ENCODE data around the gene TMPRSS7. TPM values are rescaled to one million over a fixed set of nuclear protein-coding genes. Genes with fewer than 3 reads are reported as not detected.

The TMPRSS7 gene
- total and polyA plus RNA-seq, 5 donors: not detected

DNA sequence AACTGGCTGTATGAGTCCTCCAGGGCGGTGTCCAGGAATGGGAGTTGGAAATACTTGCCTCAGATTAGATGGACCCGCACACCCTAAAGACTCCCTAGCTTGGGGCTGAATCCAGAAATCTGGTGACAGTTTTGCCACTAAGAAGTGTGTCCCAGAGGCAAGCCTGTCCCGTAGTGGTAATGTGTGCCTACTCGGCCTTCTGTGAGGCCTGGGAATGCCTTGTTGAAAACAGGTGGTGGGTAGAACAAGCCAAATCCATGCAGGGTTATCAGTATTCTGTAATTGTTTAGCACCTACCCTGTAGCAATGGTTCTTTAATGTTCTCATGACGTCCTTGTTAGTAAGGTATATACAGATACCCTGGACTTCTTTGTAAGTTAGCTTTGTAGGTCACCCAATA is 53.2 kb downstream of the TMPRSS7 start:
- Histone ChIP-seq H3K27me3 (ENCODE audit: control insufficient read depth, insufficient read depth) (no peaks in the 10 kb centered on the region), H3K4me3 (ENCODE audit: low read length) (no peak overlapping the region), H3K27ac (ENCODE audit: low read length) (no peak overlapping the region), H3K4me1 (ENCODE audit: control insufficient read depth, insufficient read depth, low read length) (no peaks in the 10 kb centered on the region), H3K9me3 (ENCODE audit: control insufficient read depth, low read length) (no peaks in the 10 kb centered on the region)
- 92% methylated on average over 5 of the region's 5 CpGs for WGBS
- intact Hi-C loops (cut with DNase I): no loop called here
- no peak for ATAC-seq
- DNase-seq: no peak

DNA sequence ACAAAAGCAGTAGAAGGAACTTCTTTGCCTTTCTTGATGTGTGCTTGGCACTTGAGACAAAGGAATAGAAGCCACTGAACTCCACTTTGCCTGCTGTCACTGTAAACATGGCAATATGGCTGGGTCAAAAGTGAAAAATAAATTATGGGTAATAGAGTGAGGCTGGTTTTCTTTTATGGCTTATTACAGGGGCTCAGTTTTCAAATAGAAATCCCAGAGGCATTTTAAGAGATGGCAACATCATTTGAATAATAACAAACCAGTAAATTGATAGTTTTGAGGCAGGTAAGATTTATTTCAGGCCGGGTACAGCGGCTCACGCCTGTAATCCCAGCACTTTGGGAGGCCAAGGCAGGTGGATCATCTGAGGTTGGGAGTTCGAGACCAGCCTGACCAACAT is 54.4 kb downstream of the TMPRSS7 start:
- WGBS: 71% methylated on average over 4 of the region's 4 CpGs
- no peak for DNase-seq
- intact Hi-C loops (cut with DNase I): no loop called here
- Histone ChIP-seq H3K27me3 (ENCODE audit: control insufficient read depth, insufficient read depth) (no peaks in the 10 kb centered on the region), H3K4me1 (ENCODE audit: control insufficient read depth, insufficient read depth, low read length) (no peaks in the 10 kb centered on the region), H3K27ac (ENCODE audit: low read length) (no peak overlapping the region), H3K4me3 (ENCODE audit: low read length) (no peak overlapping the region), H3K9me3 (ENCODE audit: control insufficient read depth, low read length) (no peaks in the 10 kb centered on the region)
- no peak for ATAC-seq

DNA sequence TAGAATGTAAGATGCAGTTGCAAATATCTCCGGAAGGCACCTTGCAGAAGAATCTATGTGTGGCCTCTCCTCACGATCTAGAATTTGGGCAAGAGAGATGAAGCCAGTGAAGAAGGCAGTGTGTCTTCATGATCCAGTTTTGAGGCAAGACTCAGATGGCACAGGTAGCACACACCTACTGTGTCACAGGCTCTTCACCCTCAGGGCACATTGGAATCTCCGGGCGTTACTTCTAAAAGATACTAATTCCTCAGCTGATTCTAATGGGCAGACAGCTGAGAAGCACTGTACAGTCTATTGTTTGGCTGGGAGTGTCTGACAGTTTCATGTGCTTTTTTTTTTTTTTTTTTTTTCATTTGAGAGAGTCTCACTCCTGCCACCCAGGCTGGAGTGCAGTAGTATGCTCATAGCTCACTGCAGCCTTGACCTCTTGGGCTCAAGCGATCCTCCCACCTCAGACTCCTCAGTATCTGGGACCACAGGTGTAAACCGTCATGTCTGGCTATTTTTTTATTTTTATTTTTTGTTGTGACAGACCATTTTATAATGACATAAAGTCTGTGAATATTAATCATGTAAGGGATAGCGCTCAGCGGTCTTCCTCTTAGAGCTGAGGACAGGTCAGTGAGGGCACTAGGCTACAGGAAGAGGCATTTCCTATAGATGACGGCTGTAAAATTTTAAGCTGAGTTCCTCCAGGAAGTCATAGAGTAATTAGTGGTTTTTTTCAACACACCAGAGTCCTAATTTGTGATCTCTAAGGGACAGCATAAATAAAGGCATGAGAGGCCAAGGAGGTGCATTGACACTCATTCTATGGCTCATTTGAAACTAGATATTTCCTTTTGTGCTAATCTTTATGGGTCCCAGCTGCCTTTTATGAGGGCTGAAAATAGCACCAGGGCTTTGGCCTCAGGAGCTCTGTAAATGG is 55.7 kb downstream of the TMPRSS7 start:
- no peak for DNase-seq
- no peak overlapping the region for H3K27ac ChIP-seq (ENCODE audit: low read length)
- ATAC-seq: no peak
- 77% methylated on average over 9 of the region's 9 CpGs for WGBS
- no peak overlapping the region for H3K4me3 ChIP-seq (ENCODE audit: low read length)
- H3K4me1 ChIP-seq (ENCODE audit: control insufficient read depth, insufficient read depth, low read length): no peaks in the 10 kb centered on the region
- no peaks in the 10 kb centered on the region for H3K27me3 ChIP-seq (ENCODE audit: control insufficient read depth, insufficient read depth)
- intact Hi-C loops (cut with DNase I): no loop called here
- H3K9me3 ChIP-seq (ENCODE audit: control insufficient read depth, low read length): no peaks in the 10 kb centered on the region

DNA sequence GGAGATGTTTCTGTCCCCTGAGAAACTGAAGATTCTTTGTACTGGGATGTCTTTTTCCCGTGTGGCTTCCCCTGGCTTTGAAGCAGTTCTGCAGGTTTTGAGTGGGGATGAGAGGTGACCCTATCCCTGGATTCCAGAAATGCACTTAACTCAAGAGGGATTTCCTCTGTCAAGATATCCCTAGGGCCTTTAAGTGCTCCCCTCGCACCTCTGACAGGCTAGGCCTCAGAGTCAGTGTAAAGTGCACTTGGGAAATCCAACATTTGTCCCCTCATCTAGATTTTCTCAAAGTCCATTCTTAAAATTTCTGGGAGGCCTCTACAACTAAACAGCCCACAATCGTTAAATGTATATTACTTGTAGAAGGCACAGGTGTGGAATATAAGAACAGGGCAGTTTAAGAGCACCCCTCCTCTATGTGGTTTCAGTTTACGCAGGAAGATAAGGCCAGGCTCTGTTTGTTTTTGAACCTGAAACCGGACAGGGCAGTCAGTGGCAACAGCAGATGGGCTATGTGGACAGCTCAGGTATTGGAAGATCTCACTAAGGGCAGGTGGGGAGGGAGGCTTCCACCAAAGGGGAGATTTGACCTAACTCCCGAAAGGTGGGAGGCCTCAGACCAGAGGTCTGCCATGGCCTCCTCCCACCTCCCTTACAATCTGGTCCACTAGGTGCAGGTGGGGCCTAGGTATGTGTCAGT is 56.5 kb downstream of the TMPRSS7 start:
- WGBS: 74% methylated on average over 6 of the region's 6 CpGs
- H3K27ac ChIP-seq (ENCODE audit: low read length): no peak overlapping the region
- H3K4me3 ChIP-seq (ENCODE audit: low read length): no peak overlapping the region
- H3K4me1 ChIP-seq (ENCODE audit: control insufficient read depth, insufficient read depth, low read length): no peaks in the 10 kb centered on the region
- intact Hi-C loops (cut with DNase I): no loop called here
- ATAC-seq (no peak), DNase-seq (no peak)
- no peaks in the 10 kb centered on the region for H3K9me3 ChIP-seq (ENCODE audit: control insufficient read depth, low read length)
- H3K27me3 ChIP-seq (ENCODE audit: control insufficient read depth, insufficient read depth): no peaks in the 10 kb centered on the region

GRCh38 chr3:112092496-112093179 is 58.1 kb downstream of the TMPRSS7 start:
- peak; percentile 82 to 90 for ATAC-seq
- Histone ChIP-seq H3K4me3 (ENCODE audit: low read length) (no peak overlapping the region), H3K4me1 (ENCODE audit: control insufficient read depth, insufficient read depth, low read length) (no peaks in the 10 kb centered on the region), H3K27ac (ENCODE audit: low read length) (no peak overlapping the region), H3K27me3 (ENCODE audit: control insufficient read depth, insufficient read depth) (no peaks in the 10 kb centered on the region), H3K9me3 (ENCODE audit: control insufficient read depth, low read length) (no peaks in the 10 kb centered on the region)
- no peak for DNase-seq
- intact Hi-C loops (cut with DNase I): no loop called here
- 30% methylated on average over 6 of the region's 6 CpGs for WGBS

DNA sequence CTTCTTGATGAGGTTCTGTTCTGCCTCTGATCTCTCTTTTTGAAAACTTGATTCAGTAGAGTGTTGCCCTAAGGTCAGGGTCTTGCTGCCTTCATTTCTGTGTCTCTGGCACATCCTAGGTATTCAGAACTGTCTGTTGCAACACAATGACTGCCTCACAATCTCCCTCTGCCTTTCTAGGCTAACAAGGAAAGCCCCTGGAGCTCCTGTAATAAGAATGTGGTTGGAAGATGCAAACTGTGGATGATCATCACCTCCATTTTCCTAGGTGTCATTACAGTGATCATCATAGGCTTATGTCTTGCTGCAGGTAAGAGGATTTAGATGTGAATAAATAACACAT is 58.6 kb downstream of the TMPRSS7 start:
- ATAC-seq (peak; percentile 12 to 31), DNase-seq (no peak)
- no peaks in the 10 kb centered on the region for H3K4me1 ChIP-seq (ENCODE audit: control insufficient read depth, insufficient read depth, low read length)
- H3K9me3 ChIP-seq (ENCODE audit: control insufficient read depth, low read length): no peaks in the 10 kb centered on the region
- intact Hi-C loops (cut with DNase I): no loop called here
- H3K4me3 ChIP-seq (ENCODE audit: low read length): no peak overlapping the region
- no peaks in the 10 kb centered on the region for H3K27me3 ChIP-seq (ENCODE audit: control insufficient read depth, insufficient read depth)
- H3K27ac ChIP-seq (ENCODE audit: low read length): no peak overlapping the region

DNA sequence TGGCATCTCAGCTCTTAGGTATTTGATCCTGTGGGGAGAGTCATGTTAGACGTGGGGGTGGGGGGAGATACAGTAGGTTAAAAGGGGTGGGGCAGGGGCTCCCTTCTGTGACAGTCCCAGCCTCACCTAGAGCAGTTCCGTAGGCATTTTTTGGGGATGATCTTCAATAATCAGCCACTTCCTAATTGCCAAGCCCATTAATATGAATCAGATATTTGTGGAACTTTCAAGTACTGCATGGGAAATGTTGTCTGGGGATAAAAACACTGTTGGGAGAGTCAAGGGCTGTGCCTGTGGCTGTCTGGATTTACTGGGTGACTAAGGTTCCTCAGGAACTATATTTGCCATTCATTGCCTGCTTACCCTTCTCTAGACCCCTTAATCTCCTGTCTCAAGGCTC is 61.2 kb downstream of the TMPRSS7 start:
- Histone ChIP-seq H3K4me1 (ENCODE audit: control insufficient read depth, insufficient read depth, low read length) (no peaks in the 10 kb centered on the region), H3K9me3 (ENCODE audit: control insufficient read depth, low read length) (no peaks in the 10 kb centered on the region), H3K4me3 (ENCODE audit: low read length) (no peak overlapping the region), H3K27me3 (ENCODE audit: control insufficient read depth, insufficient read depth) (no peaks in the 10 kb centered on the region), H3K27ac (ENCODE audit: low read length) (no peak overlapping the region)
- 60% methylated on average over 2 of the region's 2 CpGs for WGBS
- DNase-seq (no peak), ATAC-seq (no peak)
- intact Hi-C loops (cut with DNase I): no loop called here

DNA sequence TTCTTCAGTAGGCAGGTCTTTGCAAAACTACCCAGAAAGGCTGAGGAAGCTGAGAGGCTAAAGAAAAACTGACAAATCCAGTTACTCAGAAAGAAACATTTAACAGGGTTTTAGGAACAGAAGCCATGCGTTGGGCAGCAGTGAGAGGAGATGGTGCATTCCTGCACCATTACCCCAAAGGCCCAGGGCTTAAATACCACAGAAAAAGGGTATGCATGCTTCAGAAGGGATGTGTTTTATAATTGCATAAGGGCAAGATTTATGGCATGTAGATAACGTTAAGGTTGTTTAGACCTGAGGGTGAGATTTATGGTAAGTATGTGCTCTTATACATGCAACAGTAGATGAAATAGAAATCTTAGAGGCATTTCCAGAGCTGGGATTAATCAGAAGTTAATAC is 61.6 kb downstream of the TMPRSS7 start:
- H3K27me3 ChIP-seq (ENCODE audit: control insufficient read depth, insufficient read depth): no peaks in the 10 kb centered on the region
- 83% methylated on average over 2 of the region's 2 CpGs for WGBS
- H3K4me1 ChIP-seq (ENCODE audit: control insufficient read depth, insufficient read depth, low read length): no peaks in the 10 kb centered on the region
- no peak for DNase-seq
- no peak overlapping the region for H3K4me3 ChIP-seq (ENCODE audit: low read length)
- intact Hi-C loops (cut with DNase I): no loop called here
- ATAC-seq: no peak
- no peak overlapping the region for H3K27ac ChIP-seq (ENCODE audit: low read length)
- H3K9me3 ChIP-seq (ENCODE audit: control insufficient read depth, low read length): no peaks in the 10 kb centered on the region

DNA sequence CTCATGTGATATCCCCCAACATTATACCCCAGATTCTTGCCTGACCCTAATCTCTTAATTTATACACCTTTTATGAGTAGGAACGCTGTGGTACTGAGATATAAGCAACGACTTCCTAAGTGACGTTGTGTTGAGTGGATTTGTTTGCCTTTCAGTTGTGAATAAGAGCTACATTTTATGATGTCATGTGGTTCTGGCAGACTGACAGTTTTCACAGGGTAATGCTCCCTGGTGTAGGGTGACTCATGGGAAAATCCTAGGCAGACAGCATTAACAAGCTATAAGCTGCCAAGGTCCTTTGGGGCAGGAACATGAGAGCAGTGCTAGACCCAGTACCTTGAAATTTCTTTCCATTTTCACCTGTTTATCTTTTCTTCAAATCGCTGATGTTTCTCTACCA is 62.8 kb downstream of the TMPRSS7 start:
- DNase-seq (no peak), ATAC-seq (peak; percentile 69 to 89)
- Histone ChIP-seq H3K4me3 (ENCODE audit: low read length) (no peak overlapping the region), H3K27me3 (ENCODE audit: control insufficient read depth, insufficient read depth) (no peaks in the 10 kb centered on the region), H3K4me1 (ENCODE audit: control insufficient read depth, insufficient read depth, low read length) (no peaks in the 10 kb centered on the region), H3K9me3 (ENCODE audit: control insufficient read depth, low read length) (no peaks in the 10 kb centered on the region), H3K27ac (ENCODE audit: low read length) (no peak overlapping the region)
- WGBS: 28% methylated on average over 4 of the region's 4 CpGs
- intact Hi-C loops (cut with DNase I): no loop called here

GRCh38 chr3:112101916-112102315 is 67.4 kb downstream of the TMPRSS7 start:
- DNase-seq (no peak), ATAC-seq (no peak)
- no peak overlapping the region for H3K27ac ChIP-seq (ENCODE audit: low read length)
- no peaks in the 10 kb centered on the region for H3K27me3 ChIP-seq (ENCODE audit: control insufficient read depth, insufficient read depth)
- H3K4me3 ChIP-seq (ENCODE audit: low read length): no peak overlapping the region
- intact Hi-C loops (cut with DNase I): no loop called here
- 74% methylated on average over 2 of the region's 2 CpGs for WGBS
- H3K4me1 ChIP-seq (ENCODE audit: control insufficient read depth, insufficient read depth, low read length): no peaks in the 10 kb centered on the region
- H3K9me3 ChIP-seq (ENCODE audit: control insufficient read depth, low read length): no peaks in the 10 kb centered on the region

- intact Hi-C loops (cut with DNase I): no loop called here
- Histone ChIP-seq H3K27ac (ENCODE audit: low read length) (no peak overlapping the region), H3K27me3 (ENCODE audit: control insufficient read depth, insufficient read depth) (no peaks in the 10 kb centered on the region), H3K4me1 (ENCODE audit: control insufficient read depth, insufficient read depth, low read length) (no peaks in the 10 kb centered on the region), H3K9me3 (ENCODE audit: control insufficient read depth, low read length) (no peaks in the 10 kb centered on the region), H3K4me3 (ENCODE audit: low read length) (no peak overlapping the region)
- DNase-seq: no peak
- 85% methylated on average over 2 of the region's 2 CpGs for WGBS
- no peak for ATAC-seq
Observed at GRCh38 chr3:112104774-112105173, 70.2 kb downstream of the TMPRSS7 start.
